ENCODE results near the gene TMEM40. TPM values are rescaled to one million over a fixed set of nuclear protein-coding genes. Genes with fewer than 3 reads are reported as not detected.
"Not testable (repeated sequence)": the region's sequence is repeated elsewhere in the genome, so short reads cannot be mapped to it uniquely, and the experiment has no call there.

TMEM40 gene
- total RNA-seq, 4 donors from 2014 or later, result 46.4 to 93.6 (median 50.7) TPM

DNA sequence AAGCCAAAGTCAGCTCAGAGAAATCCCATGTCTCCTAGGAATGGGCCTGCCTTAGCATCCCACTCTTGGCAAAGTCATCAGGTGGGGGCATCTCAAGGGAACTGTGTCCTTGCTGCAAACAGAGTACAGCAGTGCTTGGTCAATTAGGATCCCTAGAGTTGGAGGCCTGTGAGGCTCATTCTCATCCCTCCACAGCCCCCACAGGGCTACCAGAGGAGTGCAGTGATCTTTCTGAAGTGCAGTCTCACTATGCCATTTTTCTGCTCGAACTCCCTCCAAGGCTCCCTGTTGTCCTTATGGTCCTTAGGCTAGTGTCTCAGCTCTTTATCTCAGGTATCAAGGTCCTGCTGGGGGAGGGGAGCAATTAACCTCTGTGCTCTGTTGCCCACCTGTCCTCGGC lies 31.1 kb downstream of the TMEM40 start:
- TF ChIP-seq, protein P1, sequence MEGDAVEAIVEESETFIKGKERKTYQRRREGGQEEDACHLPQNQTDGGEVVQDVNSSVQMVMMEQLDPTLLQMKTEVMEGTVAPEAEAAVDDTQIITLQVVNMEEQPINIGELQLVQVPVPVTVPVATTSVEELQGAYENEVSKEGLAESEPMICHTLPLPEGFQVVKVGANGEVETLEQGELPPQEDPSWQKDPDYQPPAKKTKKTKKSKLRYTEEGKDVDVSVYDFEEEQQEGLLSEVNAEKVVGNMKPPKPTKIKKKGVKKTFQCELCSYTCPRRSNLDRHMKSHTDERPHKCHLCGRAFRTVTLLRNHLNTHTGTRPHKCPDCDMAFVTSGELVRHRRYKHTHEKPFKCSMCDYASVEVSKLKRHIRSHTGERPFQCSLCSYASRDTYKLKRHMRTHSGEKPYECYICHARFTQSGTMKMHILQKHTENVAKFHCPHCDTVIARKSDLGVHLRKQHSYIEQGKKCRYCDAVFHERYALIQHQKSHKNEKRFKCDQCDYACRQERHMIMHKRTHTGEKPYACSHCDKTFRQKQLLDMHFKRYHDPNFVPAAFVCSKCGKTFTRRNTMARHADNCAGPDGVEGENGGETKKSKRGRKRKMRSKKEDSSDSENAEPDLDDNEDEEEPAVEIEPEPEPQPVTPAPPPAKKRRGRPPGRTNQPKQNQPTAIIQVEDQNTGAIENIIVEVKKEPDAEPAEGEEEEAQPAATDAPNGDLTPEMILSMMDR (IDR thresholded peaks at IDR 0.05), result no peak
- no peak for TF ChIP-seq POLR2A (IDR thresholded peaks at IDR 0.05)
- 82 to 92% methylated on average over 2 of the region's 2 CpGs for WGBS, 2 donors
- intact Hi-C loops (cut with DNase I; ENCODE audit: low total_unique reads), result no loop called here
- no peak overlapping the region for H3K4me3 ChIP-seq (ENCODE audit: low read depth, poor library complexity, severe bottlenecking)
- no peak for DNase-seq (ENCODE audit: low spot score in 2 of 2)

DNA sequence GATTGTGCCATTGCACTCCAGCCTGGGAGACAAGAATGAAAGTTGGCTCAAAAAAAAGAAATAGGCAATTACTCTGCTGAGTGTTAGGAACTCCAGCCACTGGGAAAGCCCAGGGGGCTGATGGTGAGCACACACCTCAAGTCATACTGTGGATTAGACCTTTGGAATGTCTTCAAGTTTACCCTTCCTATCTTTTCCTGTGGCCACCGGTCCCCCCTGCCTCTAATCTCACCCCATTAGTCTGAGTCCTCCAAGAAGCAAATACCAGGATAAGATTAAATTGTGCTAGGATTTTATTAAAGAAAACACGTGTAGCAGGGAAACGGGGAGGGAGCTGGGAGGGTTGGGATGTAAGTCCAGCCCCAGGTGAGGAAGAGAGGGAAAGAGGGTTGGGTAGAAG lies 31.6 kb downstream of the TMEM40 start:
- WGBS, 2 donors, result 80 to 85% methylated on average over 3 of the region's 3 CpGs
- intact Hi-C loops (cut with DNase I; ENCODE audit: low total_unique reads), result no loop called here
- no peak for DNase-seq (ENCODE audit: low spot score in 2 of 2)
- TF ChIP-seq, protein P1 (IDR thresholded peaks at IDR 0.05), result no peak
- no peak for TF ChIP-seq POLR2A (IDR thresholded peaks at IDR 0.05)
- no peak overlapping the region for H3K4me3 ChIP-seq (ENCODE audit: low read depth, poor library complexity, severe bottlenecking)

DNA sequence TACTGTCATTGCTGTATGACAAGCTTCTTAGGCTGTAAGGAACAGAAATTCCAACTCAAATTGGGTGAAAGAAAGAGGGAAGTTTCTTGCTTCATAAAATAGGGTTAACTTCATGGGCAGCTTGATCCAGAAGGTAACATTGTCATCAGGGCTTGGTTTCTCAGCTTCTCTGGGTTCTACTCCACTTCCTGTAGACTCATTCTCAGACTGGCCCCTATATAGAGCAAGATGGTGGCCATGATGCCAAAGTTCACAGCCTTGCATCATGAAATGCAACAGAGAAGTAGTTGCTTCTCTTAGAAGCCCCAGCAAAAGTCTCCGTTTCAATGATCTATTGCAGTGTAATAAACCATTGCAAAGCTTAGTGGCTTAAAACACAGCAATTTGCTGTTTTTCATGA lies 33.6 kb downstream of the TMEM40 start:
- intact Hi-C loops (cut with DNase I; ENCODE audit: low total_unique reads), result no loop called here
- WGBS, 2 donors, result 85 to 86% methylated on average over 1 of the region's 1 CpG
- TF ChIP-seq POLR2A (IDR thresholded peaks at IDR 0.05), result no peak
- TF ChIP-seq, protein P1 (IDR thresholded peaks at IDR 0.05), result no peak
- no peak overlapping the region for H3K4me3 ChIP-seq (ENCODE audit: low read depth, poor library complexity, severe bottlenecking)
- DNase-seq (ENCODE audit: low spot score in 2 of 2), result no peak

GRCh38 chr3:12724794-12725193 lies 34.3 kb downstream of the TMEM40 start:
- TF ChIP-seq, protein P1 (IDR thresholded peaks at IDR 0.05), result no peak
- TF ChIP-seq POLR2A (IDR thresholded peaks at IDR 0.05), result no peak
- WGBS, 2 donors, result 82 to 83% methylated on average over 4 of the region's 4 CpGs
- intact Hi-C loops (cut with DNase I; ENCODE audit: low total_unique reads), result no loop called here
- DNase-seq (ENCODE audit: low spot score in 2 of 2), result no peak
- H3K4me3 ChIP-seq (ENCODE audit: low read depth, poor library complexity, severe bottlenecking), result no peak overlapping the region

- DNase-seq (ENCODE audit: low spot score in 2 of 2); intact Hi-C loops (cut with DNase I; ENCODE audit: low total_unique reads); H3K4me3 ChIP-seq (ENCODE audit: low read depth, poor library complexity, severe bottlenecking): not testable (repeated sequence)
Observed at GRCh38 chr3:12723362-12723761, 35.7 kb downstream of the TMEM40 start.

DNA sequence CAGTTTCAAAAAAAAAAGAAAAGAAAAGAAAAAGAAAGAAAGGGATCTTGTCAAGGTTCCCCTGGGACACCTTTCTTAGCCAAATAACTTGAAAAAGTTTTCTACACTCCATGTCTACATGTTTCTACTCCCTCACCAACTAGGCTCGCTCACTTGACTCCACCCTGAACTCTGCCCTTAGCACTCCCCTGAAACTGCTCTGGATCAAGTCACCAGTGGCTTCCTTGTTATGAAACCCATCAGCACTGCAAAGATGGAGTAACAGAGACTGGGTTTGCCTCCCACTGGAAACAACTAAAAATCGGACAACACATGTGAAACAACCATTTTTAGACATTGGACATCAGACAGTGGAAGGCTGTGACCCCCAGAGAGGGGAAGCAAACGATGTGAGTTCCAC lies 36.8 kb downstream of the TMEM40 start:
- intact Hi-C loops (cut with DNase I; ENCODE audit: low total_unique reads), result no loop called here
- no peak for DNase-seq (ENCODE audit: low spot score in 2 of 2)
- 83 to 84% methylated on average over 3 of the region's 3 CpGs for WGBS, 2 donors
- TF ChIP-seq POLR2A (IDR thresholded peaks at IDR 0.05), result no peak
- TF ChIP-seq, protein P1 (IDR thresholded peaks at IDR 0.05), result no peak
- H3K4me3 ChIP-seq (ENCODE audit: low read depth, poor library complexity, severe bottlenecking), result no peak overlapping the region
